BLaER1 (cell line): ENCODE results near the gene IQCF5.
"Not testable (repeated sequence)": the region's sequence is repeated elsewhere in the genome, so short reads cannot be mapped to it uniquely, and the experiment has no call there.

Experiments
- H3K27ac ChIP-seq: shearing (Covaris generic); formaldehyde crosslinking; 2 replicates; pipeline ENCODE4 v1.8.1; 2022
- H3K27me3 ChIP-seq: shearing (Covaris generic); formaldehyde crosslinking; 2 replicates; pipeline ENCODE4 v1.8.1; 2022
- H3K36me3 ChIP-seq: shearing (Covaris generic); formaldehyde crosslinking; 2 replicates; pipeline ENCODE4 v1.8.1; 2022
- H3K4me1 ChIP-seq: shearing (Covaris generic); formaldehyde crosslinking; 2 replicates; pipeline ENCODE4 v1.8.1; 2022
- H3K4me2 ChIP-seq: shearing (Covaris generic); formaldehyde crosslinking; 2 replicates; pipeline ENCODE4 v1.8.1; 2022
- H3K4me3 ChIP-seq: shearing (Covaris generic); formaldehyde crosslinking; 2 replicates; pipeline ENCODE4 v1.8.1; 2022
- H3K9ac ChIP-seq: shearing (Covaris generic); formaldehyde crosslinking; 2 replicates; pipeline ENCODE4 v1.8.1; 2022
- H3K9me3 ChIP-seq: shearing (Covaris generic); formaldehyde crosslinking; 2 replicates; pipeline ENCODE4 v1.8.1; 2022
- H4K20me1 ChIP-seq: shearing (Covaris generic); formaldehyde crosslinking; 2 replicates; pipeline ENCODE4 v1.8.1; 2022
- Cebpa-rat ChIP-seq: shearing (Covaris generic); IDR thresholded peaks from 2 replicates; pipeline ENCODE4 v1.8.1; 2022

IQCF5 gene

DNA sequence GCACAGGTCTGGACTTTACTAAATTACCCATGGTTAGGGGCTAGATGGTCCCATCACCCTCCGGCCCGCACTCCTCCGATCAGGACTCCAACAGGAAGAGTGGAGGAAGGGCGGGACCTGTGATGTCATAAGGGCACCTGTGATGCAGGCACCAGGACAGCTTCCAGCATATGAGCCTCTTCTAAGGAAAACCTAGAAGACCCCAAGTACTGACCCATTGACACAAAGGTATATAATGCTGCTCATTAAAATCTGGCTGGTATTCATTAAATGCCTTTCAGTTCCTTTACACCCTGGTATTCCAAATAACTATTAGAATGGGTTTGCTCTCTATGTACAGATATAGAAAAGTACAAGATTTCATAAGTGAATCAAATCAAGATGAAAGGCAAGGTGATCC is at the start of gene IQCF5:
Gene IQCF5, minus strand, starts transcription at position 101 of the 400 bp plus-strand sequence. Its CDS starts 70 bp downstream, at position 31.
- Histone ChIP-seq H3K9ac (no peak within 1 kb of the TSS), H4K20me1 (no peaks in the 10 kb centered on the region), H3K27me3 (no peaks in the 10 kb centered on the region), H3K27ac (no peak within 1 kb of the TSS), H3K4me1 (peaks cover 9% of the 10 kb centered on the region), H3K36me3 (no peaks in the 10 kb centered on the region), H3K4me3 (no peak within 1 kb of the TSS), H3K9me3 (no peaks in the 10 kb centered on the region), H3K4me2 (no peak within 1 kb of the TSS)
- TF ChIP-seq Cebpa-rat: no peak

DNA sequence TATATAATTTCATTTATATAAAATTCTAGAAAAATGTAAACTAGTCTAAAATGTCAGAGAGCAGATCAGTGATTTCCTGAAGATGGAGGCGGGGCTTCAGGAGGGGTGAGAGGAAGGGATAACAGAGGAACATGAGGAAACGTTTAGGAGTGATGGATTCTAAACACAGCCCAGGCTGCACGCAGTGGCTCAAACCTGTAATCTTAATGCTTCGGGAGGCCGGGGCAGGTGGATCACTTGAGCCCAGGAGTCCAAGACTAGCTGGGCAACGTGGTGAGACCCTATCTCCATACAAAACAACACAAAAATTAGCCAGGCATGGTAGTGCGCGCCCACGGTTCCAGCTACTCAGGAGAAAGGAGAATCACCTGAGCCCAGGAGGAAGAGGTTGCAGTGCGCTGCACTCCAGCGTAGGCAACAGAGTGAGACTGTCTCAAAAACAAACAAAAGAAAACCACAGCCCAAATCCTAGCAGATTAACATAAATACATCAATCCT is 45.7 kb upstream of the IQCF5 start:
- TF ChIP-seq Cebpa-rat: no peak
- H3K9ac ChIP-seq: no peak overlapping the region
- no peak overlapping the region for H3K27ac ChIP-seq
- H3K36me3 ChIP-seq: no peaks in the 10 kb centered on the region
- no peak overlapping the region for H3K4me2 ChIP-seq
- peaks cover 8% of the 10 kb centered on the region for H3K4me1 ChIP-seq
- H3K4me3 ChIP-seq: no peak overlapping the region
- no peaks in the 10 kb centered on the region for H3K27me3 ChIP-seq
- no peaks in the 10 kb centered on the region for H3K9me3 ChIP-seq
- no peaks in the 10 kb centered on the region for H4K20me1 ChIP-seq

DNA sequence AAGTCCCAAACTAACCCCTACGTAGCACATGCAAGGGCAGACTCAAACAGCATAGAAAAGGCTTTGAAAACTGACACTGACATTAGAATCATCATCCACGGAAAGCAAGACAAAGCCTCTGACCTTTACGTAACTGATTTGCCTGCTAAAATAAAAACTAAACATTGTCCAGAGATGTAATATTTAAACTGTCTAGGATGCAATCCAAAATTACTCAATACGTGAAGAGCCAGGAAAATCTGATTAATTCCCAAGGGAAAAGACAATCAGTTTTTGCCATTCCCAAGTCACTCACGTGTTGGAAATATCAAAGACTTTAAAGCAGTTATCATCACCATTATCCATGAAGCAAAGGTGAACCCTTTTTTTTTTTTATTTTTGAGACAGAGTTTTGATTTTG is 41.0 kb upstream of the IQCF5 start:
- Histone ChIP-seq H3K27ac (no peak overlapping the region), H3K36me3 (no peaks in the 10 kb centered on the region), H3K9ac (no peak overlapping the region), H3K4me1 (peaks cover 8% of the 10 kb centered on the region), H3K27me3 (no peaks in the 10 kb centered on the region), H4K20me1 (no peaks in the 10 kb centered on the region), H3K9me3 (no peaks in the 10 kb centered on the region), H3K4me2 (no peak overlapping the region), H3K4me3 (no peak overlapping the region)
- no peak for TF ChIP-seq Cebpa-rat

DNA sequence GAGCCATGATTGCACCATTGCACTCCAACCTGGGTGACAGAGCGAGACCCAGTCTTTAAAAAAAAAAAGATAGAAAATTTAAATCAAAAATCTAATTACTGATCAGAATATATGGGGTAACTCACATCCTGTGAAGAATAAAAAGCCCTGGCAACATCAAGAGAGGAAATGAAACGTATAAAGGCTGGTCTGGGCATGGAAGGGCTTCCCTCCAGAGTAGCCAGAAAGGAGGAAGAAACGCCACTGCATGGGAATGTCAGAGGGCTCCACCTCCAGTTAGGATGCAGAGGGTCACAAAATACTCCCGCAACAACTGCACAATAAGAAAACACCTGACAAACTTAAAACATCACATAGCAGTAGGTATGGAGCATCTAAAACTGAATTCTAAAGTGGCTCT is 32.6 kb upstream of the IQCF5 start:
- Histone ChIP-seq H3K4me2 (no peak overlapping the region), H3K9ac (no peak overlapping the region), H3K9me3 (peaks cover 58% of the 10 kb centered on the region), H4K20me1 (no peaks in the 10 kb centered on the region), H3K27me3 (no peaks in the 10 kb centered on the region), H3K4me3 (no peak overlapping the region), H3K4me1 (0 out of 2 replicates have a peak, but pooled peaks cover 5% of the 10 kb centered on the region), H3K27ac (no peak overlapping the region), H3K36me3 (no peaks in the 10 kb centered on the region)
- TF ChIP-seq Cebpa-rat: no peak

DNA sequence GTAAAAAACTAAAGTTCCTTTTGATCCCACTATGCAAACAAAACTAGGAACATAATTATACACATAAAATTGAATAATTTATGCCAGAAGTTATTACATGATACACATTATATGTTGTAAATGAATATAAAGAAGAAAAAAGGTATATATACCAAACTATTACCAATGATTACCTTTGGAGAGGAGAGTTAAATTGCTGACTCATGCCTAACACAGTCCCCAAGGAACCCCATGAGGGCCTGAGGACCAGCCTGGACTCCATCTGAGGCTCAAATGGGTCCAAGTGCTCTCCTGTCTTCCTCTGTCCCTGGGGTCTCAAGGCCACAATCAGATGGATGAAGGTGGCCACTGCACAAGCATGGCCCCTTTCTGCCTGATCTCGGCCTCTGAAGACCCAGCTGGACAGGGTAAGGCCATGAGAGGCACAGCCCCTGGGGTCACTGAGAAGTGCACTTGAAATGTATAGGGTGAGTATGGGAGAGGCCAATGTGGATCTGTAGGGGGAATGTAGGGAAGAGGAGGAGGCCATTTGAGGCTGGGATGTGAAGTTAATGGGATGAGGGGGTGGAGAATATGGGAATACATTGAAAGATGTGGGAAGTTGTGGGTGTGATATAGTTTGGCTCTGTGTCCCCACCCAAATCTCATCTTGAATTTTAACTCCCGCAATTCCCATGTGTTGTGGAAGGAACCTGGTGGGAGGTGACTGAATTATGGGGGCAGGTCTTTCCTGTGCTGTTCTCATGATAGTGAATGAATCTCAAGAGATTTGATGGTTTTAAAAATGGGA is 28.8 kb upstream of the IQCF5 start:
- no peaks in the 10 kb centered on the region for H3K36me3 ChIP-seq
- H3K27me3 ChIP-seq: no peaks in the 10 kb centered on the region
- TF ChIP-seq Cebpa-rat: no peak
- 0 out of 2 replicates have a peak, but pooled peaks cover 5% of the 10 kb centered on the region for H3K4me1 ChIP-seq
- no peak overlapping the region for H3K4me2 ChIP-seq
- H3K9ac ChIP-seq: no peak overlapping the region
- H3K4me3 ChIP-seq: no peak overlapping the region
- H3K27ac ChIP-seq: no peak overlapping the region
- H4K20me1 ChIP-seq: no peaks in the 10 kb centered on the region
- H3K9me3 ChIP-seq: peaks cover 47% of the 10 kb centered on the region

DNA sequence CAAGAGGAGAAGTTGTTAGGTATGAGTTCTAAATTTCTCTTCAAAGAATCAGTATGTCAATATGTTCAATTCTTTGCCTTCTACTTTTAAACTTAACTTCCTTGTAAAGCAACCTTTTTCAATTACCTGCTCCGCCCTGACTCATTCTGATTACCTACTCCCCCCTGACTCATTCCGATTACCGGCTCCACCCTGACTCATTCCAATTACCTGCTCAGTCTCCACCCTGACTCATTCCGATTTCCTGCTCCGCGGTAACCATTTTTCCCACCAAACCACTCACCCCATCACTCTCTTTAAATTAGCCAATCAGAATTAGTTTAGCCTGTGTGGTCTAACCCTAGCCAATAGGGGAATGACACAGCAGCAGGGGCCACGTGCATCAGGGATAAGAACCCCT is 27.0 kb upstream of the IQCF5 start:
- H3K4me2 ChIP-seq, H4K20me1 ChIP-seq: not testable (repeated sequence)

DNA sequence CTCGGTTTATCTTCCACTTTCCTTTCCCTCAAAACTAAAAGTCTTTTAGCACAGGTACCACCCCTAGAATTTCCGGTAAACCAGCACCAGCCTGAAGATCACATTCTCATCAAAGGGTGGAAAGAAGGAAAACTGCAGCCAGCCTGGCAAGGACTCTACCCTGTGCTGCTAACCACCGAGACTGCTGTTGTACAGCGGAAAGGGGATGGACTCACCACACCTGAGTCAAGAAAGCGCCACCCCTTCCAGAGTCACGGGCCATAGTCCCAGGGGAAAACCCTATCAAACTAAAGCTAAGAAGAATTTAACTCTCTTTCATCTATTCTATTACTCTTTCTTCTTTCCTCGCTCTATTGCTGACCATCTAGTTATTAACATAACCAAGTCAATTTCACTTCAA is 24.6 kb upstream of the IQCF5 start:
- peaks cover 10% of the 10 kb centered on the region for H3K9me3 ChIP-seq
- H3K4me3 ChIP-seq, H3K4me1 ChIP-seq, H3K4me2 ChIP-seq, H3K36me3 ChIP-seq, H3K9ac ChIP-seq, H3K27me3 ChIP-seq, H3K27ac ChIP-seq, H4K20me1 ChIP-seq: not testable (repeated sequence)

More for the DNA sequence above, 27.0 kb upstream of the IQCF5 start:
- not testable (repeated sequence) for H3K4me3 ChIP-seq, H3K27me3 ChIP-seq, H3K36me3 ChIP-seq, H3K4me1 ChIP-seq, H3K9ac ChIP-seq, H3K27ac ChIP-seq
- peaks cover 29% of the 10 kb centered on the region for H3K9me3 ChIP-seq

DNA sequence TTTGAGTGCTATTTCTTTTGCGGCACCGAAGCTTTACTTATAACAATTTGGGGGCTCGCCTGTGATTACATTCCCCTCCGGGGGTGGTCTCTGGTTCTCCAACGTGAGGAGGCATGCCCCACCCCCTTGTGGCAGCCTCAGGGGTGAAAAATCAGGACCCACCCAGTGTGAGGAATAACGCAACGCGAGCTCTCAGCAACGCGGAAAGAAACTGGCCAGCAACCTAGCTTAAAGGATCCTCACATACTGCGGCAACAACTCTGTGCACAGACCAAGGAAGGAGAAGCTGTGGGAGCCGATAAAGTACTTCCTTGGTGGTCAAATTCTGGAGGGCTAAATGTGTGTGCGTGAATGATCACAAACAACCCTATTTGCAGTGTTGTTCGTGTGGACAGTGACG is 22.0 kb upstream of the IQCF5 start:
- H3K9me3 ChIP-seq: no peaks in the 10 kb centered on the region
- no peak for TF ChIP-seq Cebpa-rat
- H4K20me1 ChIP-seq: no peaks in the 10 kb centered on the region
- H3K27me3 ChIP-seq: no peaks in the 10 kb centered on the region
- no peak overlapping the region for H3K4me3 ChIP-seq
- no peak overlapping the region for H3K9ac ChIP-seq
- no peak overlapping the region for H3K4me2 ChIP-seq
- H3K27ac ChIP-seq: no peak overlapping the region
- H3K36me3 ChIP-seq: no peaks in the 10 kb centered on the region
- no peaks in the 10 kb centered on the region for H3K4me1 ChIP-seq

DNA sequence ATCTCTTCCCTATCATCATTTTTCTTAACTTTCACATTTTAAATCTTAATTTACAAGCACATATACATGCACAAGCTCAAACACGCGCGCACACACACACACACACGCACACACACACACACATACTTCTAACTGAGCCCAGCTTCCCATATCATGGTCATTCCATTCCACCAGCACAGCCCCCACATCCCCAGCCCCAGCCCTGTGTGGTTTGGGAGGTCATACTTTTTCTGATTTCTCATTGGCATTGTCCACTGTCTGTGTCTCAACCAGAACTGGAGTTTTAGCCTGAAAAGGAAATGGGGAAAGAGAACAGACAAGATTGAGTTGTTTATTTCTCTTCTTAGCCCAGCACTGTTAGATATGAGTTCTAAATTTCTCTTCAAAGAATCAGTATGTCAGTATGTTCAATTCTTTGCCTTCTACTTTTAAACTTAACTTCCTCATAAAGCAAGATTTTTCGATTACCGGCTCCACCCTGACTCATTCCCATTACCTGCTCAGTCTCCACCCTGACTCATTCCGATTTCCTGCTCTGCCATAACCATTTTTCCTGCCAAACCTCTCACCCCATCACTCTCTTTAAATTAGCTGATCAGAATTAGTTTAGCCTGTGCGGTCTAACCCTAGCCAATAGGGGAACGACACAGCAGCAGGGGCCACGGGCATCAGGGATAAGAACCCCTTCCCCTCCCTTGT is 21.4 kb upstream of the IQCF5 start:
- Histone ChIP-seq H4K20me1 (no peaks in the 10 kb centered on the region), H3K4me3 (no peak overlapping the region), H3K9me3 (no peaks in the 10 kb centered on the region), H3K4me2 (no peak overlapping the region), H3K4me1 (no peaks in the 10 kb centered on the region), H3K9ac (no peak overlapping the region), H3K27ac (no peak overlapping the region), H3K36me3 (no peaks in the 10 kb centered on the region), H3K27me3 (no peaks in the 10 kb centered on the region)
- TF ChIP-seq Cebpa-rat: no peak

DNA sequence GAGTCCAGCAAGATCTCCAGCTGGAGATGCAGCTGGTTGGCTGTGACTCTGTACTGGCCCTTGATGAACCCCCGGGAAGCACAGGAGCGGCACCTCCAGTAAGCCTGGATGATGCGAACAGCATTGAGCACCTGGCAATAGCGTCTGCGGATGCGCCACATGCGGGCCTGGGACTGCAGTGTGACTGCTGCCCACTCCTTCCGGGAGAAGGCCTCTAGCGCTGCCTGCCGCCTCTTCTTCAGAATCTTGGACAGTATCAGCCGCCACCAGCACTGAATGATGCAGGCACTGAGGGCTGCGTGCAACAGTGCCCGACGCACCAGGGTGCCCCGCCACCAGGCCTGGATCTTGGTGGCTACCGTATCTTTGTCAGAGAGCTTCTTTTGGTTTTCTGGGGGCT is 19.5 kb upstream of the IQCF5 start:
- no peaks in the 10 kb centered on the region for H3K36me3 ChIP-seq
- no peaks in the 10 kb centered on the region for H4K20me1 ChIP-seq
- H3K9ac ChIP-seq: no peak overlapping the region
- H3K4me1 ChIP-seq: no peaks in the 10 kb centered on the region
- H3K27ac ChIP-seq: no peak overlapping the region
- no peaks in the 10 kb centered on the region for H3K9me3 ChIP-seq
- H3K4me2 ChIP-seq: no peak overlapping the region
- TF ChIP-seq Cebpa-rat: no peak
- no peak overlapping the region for H3K4me3 ChIP-seq
- no peaks in the 10 kb centered on the region for H3K27me3 ChIP-seq
